Stomach (tissue), 4 donors: ENCODE data around the gene NKAIN4.

ENCODE experiments used
- POLR2A ChIP-seq, 4 donors: fragments of 450-650 bp; IDR thresholded peaks; one replicate each; pipeline ENCODE4 v1.6.1; 2016; ENCODE audit warnings: antibody characterized with exemption in 4 of 4, control low read depth in 2 of 4, mild to moderate bottlenecking in 1 of 4, moderate library complexity in 1 of 4
- POLR2AphosphoS5 ChIP-seq, 3 donors: sonication (generic); formaldehyde crosslinking; IDR thresholded peaks; one replicate each; pipeline ENCODE4 v1.6.1; 2016; ENCODE audit warnings: antibody characterized with exemption in 3 of 3
- TF ChIP-seq, protein P1 (sequence below), 7 experiments: fragments of 450-650 bp in 4 of 7; fragments of 200-600 bp in 3 of 7; sonication (generic) in 3 of 7; IDR thresholded peaks; one replicate each; pipeline ENCODE4 v1.5.1; 2016 to 2019; ENCODE audit warnings: antibody characterized with exemption in 7 of 7, control low read depth in 2 of 7, mild to moderate bottlenecking in 1 of 7

GRCh38 chr20:63210011-63210605, 44.2 kb downstream of the NKAIN4 start:
- TF ChIP-seq POLR2A (IDR thresholded peaks at IDR 0.05) = no peak
- TF ChIP-seq, protein P1, sequence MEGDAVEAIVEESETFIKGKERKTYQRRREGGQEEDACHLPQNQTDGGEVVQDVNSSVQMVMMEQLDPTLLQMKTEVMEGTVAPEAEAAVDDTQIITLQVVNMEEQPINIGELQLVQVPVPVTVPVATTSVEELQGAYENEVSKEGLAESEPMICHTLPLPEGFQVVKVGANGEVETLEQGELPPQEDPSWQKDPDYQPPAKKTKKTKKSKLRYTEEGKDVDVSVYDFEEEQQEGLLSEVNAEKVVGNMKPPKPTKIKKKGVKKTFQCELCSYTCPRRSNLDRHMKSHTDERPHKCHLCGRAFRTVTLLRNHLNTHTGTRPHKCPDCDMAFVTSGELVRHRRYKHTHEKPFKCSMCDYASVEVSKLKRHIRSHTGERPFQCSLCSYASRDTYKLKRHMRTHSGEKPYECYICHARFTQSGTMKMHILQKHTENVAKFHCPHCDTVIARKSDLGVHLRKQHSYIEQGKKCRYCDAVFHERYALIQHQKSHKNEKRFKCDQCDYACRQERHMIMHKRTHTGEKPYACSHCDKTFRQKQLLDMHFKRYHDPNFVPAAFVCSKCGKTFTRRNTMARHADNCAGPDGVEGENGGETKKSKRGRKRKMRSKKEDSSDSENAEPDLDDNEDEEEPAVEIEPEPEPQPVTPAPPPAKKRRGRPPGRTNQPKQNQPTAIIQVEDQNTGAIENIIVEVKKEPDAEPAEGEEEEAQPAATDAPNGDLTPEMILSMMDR (IDR thresholded peaks at IDR 0.05) = no peak
- TF ChIP-seq POLR2AphosphoS5 (IDR thresholded peaks at IDR 0.05) = no peak
